NAMALWA (cell line): ENCODE data around the gene TRAPPC12.
"Not testable (repeated sequence)": the region's sequence is repeated elsewhere in the genome, so short reads cannot be mapped to it uniquely, and the experiment has no call there.

Experiments used
- DNase-seq: peaks from one replicate; pipeline ENCODE4 v3.0.0-alpha.2; 2015; ENCODE audit warnings: low spot score

The TRAPPC12 gene

GRCh38 chr2:3486047-3487027, 106.8 kb downstream of the TRAPPC12 start:
- DNase-seq = no peak

DNA sequence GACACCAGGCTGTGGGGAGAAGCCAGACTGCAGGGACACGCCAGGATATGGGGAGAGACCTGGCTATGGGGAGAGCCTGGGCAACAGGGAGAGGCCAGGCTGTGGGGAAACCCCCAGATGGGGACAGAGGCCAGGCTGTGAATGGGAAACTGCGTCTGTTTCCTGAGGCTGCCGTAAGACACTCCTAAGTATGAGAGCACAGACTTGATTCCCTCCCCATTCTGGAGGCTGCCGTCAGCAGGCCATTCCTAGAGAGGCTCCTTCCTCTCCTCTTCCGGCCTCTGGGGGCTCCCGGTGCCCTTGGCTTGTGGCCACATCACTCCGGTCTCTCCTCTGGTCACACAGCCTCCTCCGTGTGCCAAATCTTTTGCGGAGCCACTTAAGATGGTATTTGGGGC, 107.5 kb downstream of the TRAPPC12 start:
- DNase-seq = no peak

- DNase-seq = no peak
Observed at GRCh38 chr2:3487432-3487831, 107.9 kb downstream of the TRAPPC12 start.

- DNase-seq = no peak
Observed at GRCh38 chr2:3488061-3488531, 108.6 kb downstream of the TRAPPC12 start.

- no peak for DNase-seq
Observed at GRCh38 chr2:3488855-3489763, 109.6 kb downstream of the TRAPPC12 start.

GRCh38 chr2:3489764-3490115, 110.2 kb downstream of the TRAPPC12 start:
- DNase-seq = no peak

- DNase-seq = no peak
Observed at GRCh38 chr2:3490191-3491170, 111.0 kb downstream of the TRAPPC12 start.

- no peak for DNase-seq
Observed at GRCh38 chr2:3491306-3491705, 111.8 kb downstream of the TRAPPC12 start.

DNA sequence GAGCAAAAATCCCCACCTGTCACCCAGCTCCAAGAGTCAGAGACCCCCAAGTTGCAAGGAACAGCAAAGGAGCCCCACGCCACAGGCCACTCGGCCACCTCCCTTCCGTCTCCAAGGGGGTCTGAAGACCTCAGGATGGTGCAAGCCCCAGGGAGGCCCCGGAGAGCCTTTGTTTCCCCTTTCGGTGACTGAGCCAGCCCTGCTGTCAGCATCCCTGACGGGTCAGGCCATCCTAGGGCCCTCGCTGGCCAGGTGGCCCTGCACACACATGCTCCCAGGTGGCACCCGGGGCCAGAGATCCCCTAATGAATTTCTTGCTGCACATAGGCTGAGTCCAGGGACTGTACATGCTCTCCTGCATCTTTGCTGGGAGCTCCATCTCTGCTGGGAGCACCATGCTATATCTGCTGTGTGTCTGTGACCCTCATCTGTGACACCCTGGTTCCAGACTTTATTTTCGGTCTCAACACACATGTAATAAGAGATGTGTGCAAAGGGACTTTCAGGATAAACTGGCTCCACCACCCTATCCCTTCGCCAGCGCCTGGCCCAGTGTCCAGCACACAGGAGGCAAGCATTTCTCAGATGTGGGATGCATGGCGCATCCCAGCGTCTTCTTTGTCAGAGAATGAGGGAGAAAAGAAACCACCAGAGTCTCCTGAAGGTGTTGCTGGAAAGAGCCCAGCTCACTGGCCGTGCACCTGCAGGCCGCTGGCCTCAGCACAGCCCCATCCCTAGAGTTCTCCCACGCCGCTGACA, 112.4 kb downstream of the TRAPPC12 start:
- DNase-seq = no peak

DNA sequence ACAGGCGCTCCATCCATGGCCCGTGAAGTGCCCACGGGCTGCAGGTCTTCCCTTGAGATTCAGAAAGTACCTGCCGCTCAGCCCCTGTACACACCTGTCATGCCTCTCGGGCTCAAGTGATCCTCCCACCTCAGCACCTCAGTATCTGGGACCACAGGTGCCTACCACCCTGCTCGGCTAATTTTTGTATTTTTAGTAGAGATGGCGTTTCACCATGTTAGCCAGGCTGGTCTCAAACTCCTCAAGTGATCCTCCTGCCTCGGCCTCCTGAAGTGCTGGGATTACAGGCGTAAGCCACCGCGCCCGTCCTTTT, 112.9 kb downstream of the TRAPPC12 start:
- not testable (repeated sequence) for DNase-seq

DNA sequence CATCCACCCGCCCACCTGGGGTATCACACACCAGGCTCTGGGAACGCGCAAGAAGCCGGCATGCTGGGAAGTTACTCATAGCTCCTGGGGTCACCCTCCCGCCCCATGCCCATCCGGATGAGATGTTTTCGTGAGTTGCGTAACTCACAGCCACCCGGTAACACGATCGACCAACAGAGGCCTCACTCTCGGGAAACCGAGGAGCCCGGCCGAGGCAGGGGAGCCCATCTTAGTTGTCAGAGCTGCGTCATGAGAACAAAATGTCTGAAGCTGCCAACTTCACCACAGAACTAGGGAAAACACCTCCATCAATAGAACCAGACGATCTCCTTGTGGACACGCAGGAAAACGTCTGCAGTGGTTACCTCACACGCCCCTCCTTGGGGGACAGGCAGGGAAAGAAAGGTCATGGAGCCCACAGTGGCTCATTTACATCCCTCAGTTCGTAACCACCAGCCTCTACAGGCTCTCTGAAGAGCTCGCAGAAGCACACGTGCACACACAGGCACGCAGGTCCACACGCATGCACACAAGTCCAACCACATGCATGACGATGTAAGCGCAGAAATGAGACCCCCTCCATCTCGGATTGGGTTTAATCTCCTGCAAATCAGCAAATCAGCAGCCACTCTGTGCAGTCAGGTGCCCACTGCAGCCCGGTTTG, 113.6 kb downstream of the TRAPPC12 start:
- DNase-seq = no peak

GRCh38 chr2:3493615-3494007, 114.1 kb downstream of the TRAPPC12 start:
- DNase-seq = no peak

GRCh38 chr2:3494984-3495666, 115.6 kb downstream of the TRAPPC12 start:
- no peak for DNase-seq

- DNase-seq = not testable (repeated sequence)
Observed at GRCh38 chr2:3496708-3497080, 117.2 kb downstream of the TRAPPC12 start.

GRCh38 chr2:3498783-3499394, 119.4 kb downstream of the TRAPPC12 start:
- DNase-seq = no peak

GRCh38 chr2:3500326-3500899, 120.9 kb downstream of the TRAPPC12 start:
- no peak for DNase-seq

- no peak for DNase-seq
Observed at GRCh38 chr2:3503046-3503445, 123.6 kb downstream of the TRAPPC12 start.

- no peak for DNase-seq
Observed at GRCh38 chr2:3503483-3503882, 124.0 kb downstream of the TRAPPC12 start.

DNA sequence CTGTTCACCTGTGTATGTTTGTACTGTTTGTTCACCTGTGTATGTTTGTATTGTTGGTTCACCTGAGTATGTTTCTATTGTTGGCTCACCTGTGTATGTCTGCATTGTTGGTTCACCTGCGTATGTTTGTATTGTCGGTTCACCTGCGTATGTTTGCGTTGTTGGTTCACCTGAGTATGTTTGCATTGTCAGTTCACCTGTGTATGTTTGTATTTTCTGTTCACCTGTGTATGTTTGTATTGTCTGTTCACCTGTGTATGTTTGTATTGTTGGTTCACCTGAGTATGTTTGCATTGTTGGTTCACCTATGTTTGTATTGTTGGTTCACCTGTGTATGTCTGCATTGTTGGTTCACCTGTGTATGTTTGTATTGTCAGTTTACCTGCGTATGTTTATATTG, 125.2 kb downstream of the TRAPPC12 start:
- no peak for DNase-seq
